ENCODE measurements around the gene PIAS4.
A peak's percentile ranks its signal among the peaks of the same experiment; 100 is the strongest.

The PIAS4 gene

GRCh38 chr19:4057931-4058692, 50.6 kb downstream of the PIAS4 start:
- peak in 1 of 3 donors; percentile 39 for DNase-seq (ENCODE audit: low read depth in 3 of 3, low spot score in 1 of 3)

- no peak for DNase-seq (ENCODE audit: low read depth in 3 of 3, low spot score in 1 of 3)
Measured at GRCh38 chr19:4058693-4059452, 51.3 kb downstream of the PIAS4 start.

- no peak for DNase-seq (ENCODE audit: low read depth in 3 of 3, low spot score in 1 of 3)
Measured at GRCh38 chr19:4059453-4059871, 51.9 kb downstream of the PIAS4 start.

- DNase-seq (ENCODE audit: low read depth in 3 of 3, low spot score in 1 of 3): no peak
Measured at GRCh38 chr19:4059891-4060620, 52.5 kb downstream of the PIAS4 start.

GRCh38 chr19:4060621-4061177, 53.2 kb downstream of the PIAS4 start:
- no peak for DNase-seq (ENCODE audit: low read depth in 3 of 3, low spot score in 1 of 3)

- DNase-seq (ENCODE audit: low read depth in 3 of 3, low spot score in 1 of 3): no peak
Measured at GRCh38 chr19:4061178-4061682, 53.7 kb downstream of the PIAS4 start.

GRCh38 chr19:4061683-4062418, 54.3 kb downstream of the PIAS4 start:
- no peak for DNase-seq (ENCODE audit: low read depth in 3 of 3, low spot score in 1 of 3)

- no peak for DNase-seq (ENCODE audit: low read depth in 3 of 3, low spot score in 1 of 3)
Measured at GRCh38 chr19:4062419-4063368, 55.2 kb downstream of the PIAS4 start.

- no peak for DNase-seq (ENCODE audit: low read depth in 3 of 3, low spot score in 1 of 3)
Measured at GRCh38 chr19:4063369-4064148, 56.0 kb downstream of the PIAS4 start.

GRCh38 chr19:4064149-4064495, 56.6 kb downstream of the PIAS4 start:
- no peak for DNase-seq (ENCODE audit: low read depth in 3 of 3, low spot score in 1 of 3)

GRCh38 chr19:4064496-4065260, 57.1 kb downstream of the PIAS4 start:
- no peak for DNase-seq (ENCODE audit: low read depth in 3 of 3, low spot score in 1 of 3)

GRCh38 chr19:4065430-4066175, 58.1 kb downstream of the PIAS4 start:
- DNase-seq (ENCODE audit: low read depth in 3 of 3, low spot score in 1 of 3): peak; percentile 92 to 97 (median 96)

GRCh38 chr19:4066176-4066606, 58.7 kb downstream of the PIAS4 start:
- DNase-seq (ENCODE audit: low read depth in 3 of 3, low spot score in 1 of 3): peak in 1 of 3 donors; percentile 45

- DNase-seq (ENCODE audit: low read depth in 3 of 3, low spot score in 1 of 3): peak in 2 of 3 donors; percentile 54 to 58
Measured at GRCh38 chr19:4066682-4067395, 59.3 kb downstream of the PIAS4 start, which contains the start of gene ZBTB7A. TSS of gene ZBTB7A (minus strand) at chr19:4066899. CDS start at chr19:4055232, 11,667 bp downstream.

- no peak for DNase-seq (ENCODE audit: low read depth in 3 of 3, low spot score in 1 of 3)
Measured at GRCh38 chr19:4067396-4068046, 60.0 kb downstream of the PIAS4 start.
